H1 (cell line): ENCODE measurements around the gene ELMOD1. TPM values are rescaled to one million over a fixed set of nuclear protein-coding genes. Genes with fewer than 3 reads are reported as not detected.

ENCODE experiments used
- CTCF ChIA-PET: fragments of 300-600 bp; sonication (Branson Sonifier 250); formaldehyde crosslinking; loops from one replicate; lab custom pipeline; 2021; ENCODE audit not compliant: partially characterized antibody; lab: Charles Lee
- POLR2A ChIA-PET: fragments of 300-600 bp; sonication (Branson Sonifier 250); formaldehyde crosslinking; loops from one replicate; lab custom pipeline; 2021; ENCODE audit warnings: inconsistent platforms; ENCODE audit not compliant: partially characterized antibody; lab: Charles Lee
- DNase-seq, 2 experiments: peaks; one replicate each; pipeline versions ENCODE4 v3.0.0 to v3.0.0-alpha.2; 2010 to 2022; ENCODE audit warnings: low spot score in 2 of 2, low read depth in 1 of 2, mixed read lengths in 1 of 2
- FAIRE-seq: peaks from 2 replicates; lab custom pipeline; 2011; peaks lifted over from hg19 to GRCh38; lab: Jason Lieb, UNC
- H2AFZ ChIP-seq: 2 replicates; pipeline ENCODE4 v1.8.1; 2012; ENCODE audit warnings: low read length, inconsistent platforms
- H2AK5ac ChIP-seq: 2 replicates; pipeline ENCODE4 v1.6.1; 2013; ENCODE audit warnings: low read depth, low read length
- H2BK120ac ChIP-seq: replicated peaks from 2 replicates; pipeline ENCODE3; 2013; ENCODE audit warnings: low read depth, low read length, inconsistent platforms
- H2BK12ac ChIP-seq: 2 replicates; pipeline ENCODE4 v1.6.1; 2013; ENCODE audit warnings: low read depth, low read length
- H2BK15ac ChIP-seq: 2 replicates; pipeline ENCODE4 v1.6.1; 2013; ENCODE audit warnings: low read length
- H2BK20ac ChIP-seq: 2 replicates; pipeline ENCODE4 v1.6.1; 2013; ENCODE audit warnings: low read length
- H2BK5ac ChIP-seq: 2 replicates; pipeline ENCODE4 v1.6.1; 2013; ENCODE audit warnings: low read depth, low read length
- H3K14ac ChIP-seq: 2 replicates; pipeline ENCODE4 v1.6.1; 2013; ENCODE audit warnings: inconsistent platforms; ENCODE audit not compliant: insufficient read length
- H3K18ac ChIP-seq: 2 replicates; pipeline ENCODE4 v1.6.1; 2013; ENCODE audit warnings: low read length; ENCODE audit errors: extremely low read depth
- H3K23ac ChIP-seq: 2 replicates; pipeline ENCODE4 v1.6.1; 2013; ENCODE audit warnings: inconsistent platforms; ENCODE audit not compliant: insufficient read length
- H3K23me2 ChIP-seq: 2 replicates; pipeline ENCODE4 v1.6.1; 2013; ENCODE audit warnings: low read depth, low read length
- H3K27ac ChIP-seq: 2 replicates; pipeline ENCODE4 v1.6.1; 2011; ENCODE audit warnings: low read depth, low read length, inconsistent platforms
- H3K27me3 ChIP-seq, 4 experiments: replicated peaks in 1 of 4; 1 replicate in 1 of 4; 2 replicates in 3 of 4; pipeline versions ENCODE4 v1.6.1 to v1.8.1; 2011 to 2013; ENCODE audit warnings: low read length in 3 of 4, mild to moderate bottlenecking in 3 of 4, inconsistent platforms in 2 of 4, mixed read lengths in 2 of 4, moderate library complexity in 1 of 4; ENCODE audit not compliant: control insufficient read depth in 3 of 4, insufficient read depth in 3 of 4; ENCODE audit errors: extremely low read depth in 1 of 4
- H3K36me3 ChIP-seq, 4 experiments: 2 replicates each; pipeline versions ENCODE4 v1.6.1 to v1.8.1; 2011 to 2013; ENCODE audit warnings: mild to moderate bottlenecking in 4 of 4, low read length in 3 of 4, moderate library complexity in 2 of 4, control low read depth in 1 of 4, inconsistent platforms in 1 of 4; ENCODE audit not compliant: insufficient read depth in 4 of 4, control insufficient read depth in 2 of 4
- H3K4ac ChIP-seq: replicated peaks from 2 replicates; pipeline ENCODE3; 2013; ENCODE audit warnings: low read length, low read depth, mixed read lengths, inconsistent platforms; ENCODE audit not compliant: insufficient read length
- H3K4me1 ChIP-seq, 4 experiments: replicated peaks in 1 of 4; 1 replicate in 1 of 4; 2 replicates in 3 of 4; pipeline versions ENCODE4 v1.6.1 to v1.8.1; 2011 to 2013; ENCODE audit warnings: low read length in 3 of 4, inconsistent platforms in 2 of 4, mixed read lengths in 1 of 4; ENCODE audit not compliant: insufficient read depth in 4 of 4, control insufficient read depth in 3 of 4
- H3K4me2 ChIP-seq, 2 experiments: 2 replicates each; pipeline versions ENCODE4 v1.6.1 to v1.8.1; 2011 to 2013; ENCODE audit warnings: low read depth in 2 of 2, low read length in 2 of 2, control low read depth in 1 of 2, inconsistent platforms in 1 of 2, mild to moderate bottlenecking in 1 of 2; ENCODE audit not compliant: insufficient read depth in 1 of 2
- H3K4me3 ChIP-seq, 4 experiments: fragments of 200-600, 300-600 bp in 1 of 4; sonication (generic), shearing (Covaris generic), sonication (Bioruptor Twin) in 1 of 4; 2 replicates each; pipeline versions ENCODE4 v1.5.1 to v1.8.1; 2011 to 2016; ENCODE audit warnings: low read length in 4 of 4, low read depth in 3 of 4, control low read depth in 2 of 4, inconsistent platforms in 2 of 4, mild to moderate bottlenecking in 2 of 4, mixed read lengths in 1 of 4, moderate library complexity in 1 of 4; ENCODE audit not compliant: insufficient read depth in 2 of 4; ENCODE audit errors: extremely low read depth in 1 of 4
- H3K56ac ChIP-seq: replicated peaks from 2 replicates; pipeline ENCODE3; 2013; ENCODE audit warnings: low read depth, mild to moderate bottlenecking, mixed read lengths, low read length, inconsistent platforms; ENCODE audit not compliant: insufficient read length
- H3K79me1 ChIP-seq: 2 replicates; pipeline ENCODE4 v1.6.1; 2013; ENCODE audit warnings: low read depth, low read length, control low read depth
- H3K79me2 ChIP-seq, 2 experiments: 2 replicates each; pipeline versions ENCODE4 v1.6.1 to v1.8.1; 2012 to 2013; ENCODE audit warnings: low read length in 2 of 2, mild to moderate bottlenecking in 2 of 2, inconsistent platforms in 1 of 2; ENCODE audit not compliant: insufficient read depth in 2 of 2, control insufficient read depth in 1 of 2
- H3K9ac ChIP-seq, 4 experiments: replicated peaks in 1 of 4; 1 replicate in 1 of 4; 2 replicates in 3 of 4; pipeline versions ENCODE4 v1.6.1 to v1.8.1; 2011 to 2013; ENCODE audit warnings: low read depth in 3 of 4, low read length in 3 of 4, control low read depth in 2 of 4, mild to moderate bottlenecking in 2 of 4, moderate library complexity in 2 of 4, inconsistent platforms in 1 of 4; ENCODE audit errors: extremely low read depth in 1 of 4
- H3K9me3 ChIP-seq, 2 experiments: 2 replicates each; pipeline versions ENCODE4 v1.6.1 to v1.8.1; 2012 to 2013; ENCODE audit warnings: mild to moderate bottlenecking in 2 of 2, moderate library complexity in 2 of 2, control low read depth in 1 of 2, inconsistent platforms in 1 of 2, low read depth in 1 of 2, low read length in 1 of 2, mixed read lengths in 1 of 2; ENCODE audit not compliant: insufficient read depth in 2 of 2
- H4K20me1 ChIP-seq, 2 experiments: replicated peaks in 1 of 2; 2 replicates each; pipeline versions ENCODE3 to v1.8.1; 2011 to 2013; ENCODE audit warnings: inconsistent platforms in 2 of 2, low read length in 2 of 2, mild to moderate bottlenecking in 1 of 2; ENCODE audit not compliant: insufficient read depth in 2 of 2, control insufficient read depth in 1 of 2
- H4K5ac ChIP-seq: 2 replicates; pipeline ENCODE4 v1.6.1; 2013; ENCODE audit warnings: low read length, low read depth, mixed read lengths, inconsistent platforms; ENCODE audit not compliant: insufficient read length
- H4K8ac ChIP-seq: 2 replicates; pipeline ENCODE4 v1.8.0; 2013; ENCODE audit warnings: mild to moderate bottlenecking, moderate library complexity, low read length, inconsistent platforms; ENCODE audit not compliant: insufficient read depth; ENCODE audit errors: extremely low read depth
- H4K91ac ChIP-seq: replicated peaks from 2 replicates; pipeline ENCODE3; 2013; ENCODE audit warnings: low read length, mixed read lengths, inconsistent platforms; ENCODE audit not compliant: insufficient read length
- BACH1 ChIP-seq: IDR thresholded peaks from 2 replicates; pipeline ENCODE4 v1.6.1; 2012; ENCODE audit warnings: low read length, improper control_type of control experiment
- BRCA1 ChIP-seq: IDR thresholded peaks from 2 replicates; pipeline ENCODE4 v1.6.1; 2012; ENCODE audit warnings: low read depth, low read length, improper control_type of control experiment
- CBX8 ChIP-seq: fragments of 300-800, 300-1000 bp; sonication (generic); IDR thresholded peaks from 2 replicates; pipeline ENCODE4 v1.7.1; 2016; ENCODE audit warnings: low read depth, low read length, borderline replicate concordance
- CTBP2 ChIP-seq: IDR thresholded peaks from 2 replicates; pipeline ENCODE4 v1.7.0; 2011; ENCODE audit warnings: borderline replicate concordance, mild to moderate bottlenecking, moderate library complexity, mixed read lengths, low read length; ENCODE audit not compliant: insufficient read depth, insufficient read length
- CTCF ChIP-seq, 3 experiments: IDR thresholded peaks; 1 replicate in 2 of 3; 2 replicates in 1 of 3; pipeline versions ENCODE4 v1.5.1 to v1.6.1; 2011; ENCODE audit warnings: low read length in 3 of 3, mild to moderate bottlenecking in 3 of 3, inconsistent platforms in 2 of 3, low read depth in 1 of 3, moderate library complexity in 1 of 3; ENCODE audit not compliant: insufficient read depth in 1 of 3; ENCODE audit errors: control extremely low read depth in 1 of 3
- MAFK ChIP-seq: IDR thresholded peaks from 2 replicates; pipeline ENCODE4 v1.6.1; 2012; ENCODE audit warnings: low read depth, mild to moderate bottlenecking, improper control_type of control experiment, low read length
- NRF1 ChIP-seq: IDR thresholded peaks from 2 replicates; pipeline ENCODE4 v1.6.1; 2011; ENCODE audit warnings: mild to moderate bottlenecking, low read depth, low read length, improper control_type of control experiment
- PHF8 ChIP-seq: fragments of 200-600 bp; sonication (generic); conservative IDR thresholded peaks from 2 replicates; pipeline ENCODE4 v1.7.1; 2012; ENCODE audit warnings: low read depth, mild to moderate bottlenecking, inconsistent platforms, low read length, moderate library complexity
- POLR2AphosphoS5 ChIP-seq: IDR thresholded peaks from 2 replicates; pipeline ENCODE4 v1.6.1; 2011; ENCODE audit warnings: low read depth, low read length
- SIRT6 ChIP-seq: IDR thresholded peaks from one replicate; pipeline ENCODE4 v1.7.1; 2012; ENCODE audit warnings: low read length, inconsistent platforms
- TEAD4 ChIP-seq: IDR thresholded peaks from 2 replicates; pipeline ENCODE4 v1.6.1; 2012; ENCODE audit warnings: low read depth, low read length, inconsistent platforms, mixed read lengths
- WGBS, 2 experiments: shearing (Covaris generic) in 1 of 2; methylation state at CpG; one replicate each; pipeline versions ENCODE4 v1.1.6 to v1.1.7; 2013 to 2015; ENCODE audit warnings: low lambda C conversion rate in 2 of 2, mixed read lengths in 2 of 2, inconsistent platforms in 1 of 2, low coverage in 1 of 2, missing lambda C conversion rate in 1 of 2; ENCODE audit not compliant: insufficient replicate concordance in 2 of 2, insufficient coverage in 1 of 2, insufficient read length in 1 of 2; ENCODE audit errors: extremely low coverage in 1 of 2, missing lambda C conversion rate in 1 of 2; 5-methylcytosine and 5-hydroxymethylcytosine counted together
- polyA plus RNA-seq, 7 experiments: library from polyadenylated mRNA; depleted of rRNA in 3 of 7; stranded (reverse) in 5 of 7; unstranded in 2 of 7; fragments of >200 nt in 5 of 7; fragments of 200-250 nt in 2 of 7; gene quantifications; 1 replicate in 5 of 7; 2 replicates in 1 of 7; 4 replicates in 1 of 7; pipeline versions ENCODE4 v1.2.1 to v1.2.3, GENCODE V29; 2011 to 2013; ENCODE audit warnings: missing spikeins in 2 of 7, mixed read lengths in 2 of 7
- total RNA-seq: library from RNA; stranded (reverse); fragmentation: NEBNext Ultra II Directional; extraction: Animal tissue kit (Norgen Biotek cat#: 25700); gene quantifications from 2 replicates; pipeline ENCODE4 v1.2.1, GENCODE V29; 2021

ELMOD1 gene
- total and polyA plus RNA-seq, 2 of the 8 experiments (the other 6 are each of a cell fraction or from before 2014, with no cell fraction given) = 0.47 to 1.6 TPM

- WGBS, 2 experiments = 34% methylated on average over 3 of the region's 3 CpGs; no CpG with 5 or more reads in 1 of the 2 experiments
- Histone ChIP-seq H4K91ac (no peak overlapping the region), H3K27ac (no peak overlapping the region), H3K79me1 (no peaks in the 10 kb centered on the region), H3K23ac (no peak overlapping the region), H3K36me3 (no peaks in the 10 kb centered on the region), H3K9ac (no peak overlapping the region), H2AK5ac (no peak overlapping the region), H3K4ac (no peak overlapping the region), H3K4me2 (no peak overlapping the region), H2AFZ (peak overlapping the region; percentile 82), H3K56ac (no peak overlapping the region), H3K23me2 (no peaks in the 10 kb centered on the region), H2BK5ac (no peak overlapping the region), H3K27me3 (no peaks in the 10 kb centered on the region), H3K4me1 (peaks cover 0 to 4% (median 2%) of the 10 kb centered on the region in 4 experiments; a peak in 2 of 7 replicates), H2BK120ac (no peak overlapping the region), H3K4me3 (no peak overlapping the region), H3K79me2 (no peaks in the 10 kb centered on the region), H2BK12ac (no peak overlapping the region), H2BK15ac (no peak overlapping the region), H3K18ac (no peak overlapping the region), H3K9me3 (no peaks in the 10 kb centered on the region), H4K20me1 (no peaks in the 10 kb centered on the region), H4K5ac (no peak overlapping the region), H2BK20ac (no peak overlapping the region), H3K14ac (no peak overlapping the region), H4K8ac (no peak overlapping the region)
- ChIA-PET CTCF (interaction anchor here (3.1 to 25.0 kb wide), 2 partner anchors 17 to 103 kb away, joined by 10 to 398 read pairs; no protein-coding TSS in a partner anchor), POLR2A (no interaction called here)
- TF ChIP-seq NRF1 (no peak), CTCF (IDR thresholded peaks at IDR 0.05; ENCODE audit: control extremely low read depth in 1 of 3, insufficient read depth in 1 of 3, low read depth in 1 of 3, low read length in 3 of 3) (peak in 1 of 3 experiments; percentile 11; a peak in 1 of 4 replicates), MAFK (no peak), BACH1 (no peak), POLR2AphosphoS5 (no peak), SIRT6 (no peak), CBX8 (no peak), TEAD4 (peak; percentile 58), CTBP2 (no peak), BRCA1 (no peak), PHF8 (no peak)
- FAIRE-seq (no peak), DNase-seq (no peak)
Measured at GRCh38 chr11:107581147-107581546, 9.8 kb upstream of the ELMOD1 start.
